ENCODE measurements around the gene VAMP7.

- TF ChIP-seq SIX5 (IDR thresholded peaks at IDR 0.05; ENCODE audit: low read depth, low read length, severe bottlenecking) (no peak), MYC (IDR thresholded peaks at IDR 0.05; ENCODE audit: insufficient read depth, insufficient read length, insufficient replicate concordance, low read length, severe bottlenecking) (no peak), FOS (IDR thresholded peaks at IDR 0.05; ENCODE audit: borderline replicate concordance, extremely low read depth, insufficient read length) (no peak), EGR1 (IDR thresholded peaks at IDR 0.05; ENCODE audit: borderline replicate concordance in 1 of 2, low read depth in 2 of 2, low read length in 2 of 2) (no peak), ATF3 (IDR thresholded peaks at IDR 0.05; ENCODE audit: borderline replicate concordance, extremely low read depth, low read depth, low read length) (no peak), TARDBP (IDR thresholded peaks at IDR 0.05; ENCODE audit: borderline replicate concordance) (no peak), NR2F1 (conservative IDR thresholded peaks at IDR 0.05) (no peak), CTCF (IDR thresholded peaks at IDR 0.05 in 2 of 3, conservative IDR thresholded peaks at IDR 0.05 in 1 of 3; ENCODE audit: control insufficient read depth in 2 of 3, extremely low read depth in 1 of 3, insufficient read depth in 1 of 3, low read depth in 3 of 3, low read length in 3 of 3) (no peak), NBN (IDR thresholded peaks at IDR 0.05) (no peak)
Measured at GRCh38 chrX:155953055-155953454, 71.9 kb downstream of the VAMP7 start.

All from GM12878 (cell line).